ENCODE results near the gene ADGRG1.
"Not testable (repeated sequence)": the region's sequence is repeated elsewhere in the genome, so short reads cannot be mapped to it uniquely, and the experiment has no call there.

ADGRG1 gene

GRCh38 chr16:57628008-57628781, at the start of gene ADGRG1:
Gene ADGRG1, plus strand, starts transcription at chr16:57628630. Its CDS starts 21,658 bp downstream, at chr16:57650288.
- peak; percentile 26 to 64 for DNase-seq

DNA sequence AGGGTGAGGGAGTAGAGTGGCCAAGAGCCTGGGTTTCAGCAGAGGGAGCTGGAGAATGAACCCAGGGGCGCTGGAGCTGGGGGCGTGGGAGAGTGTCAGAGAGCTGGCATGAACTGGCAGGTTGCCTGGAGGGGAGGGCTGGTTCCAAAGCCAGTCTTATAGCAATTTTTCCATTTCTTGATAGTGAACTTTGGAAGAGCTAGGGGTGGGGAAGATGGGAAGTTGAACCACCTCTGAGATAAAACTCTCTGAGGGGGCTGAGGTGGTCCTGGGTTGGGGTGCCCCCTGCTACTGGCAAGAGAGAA, 49.1 kb upstream of the ADGRG1 start:
- no peak for DNase-seq

- no peak for DNase-seq
Observed at GRCh38 chr16:57585051-57585687, 43.3 kb upstream of the ADGRG1 start.

- no peak for DNase-seq
Observed at GRCh38 chr16:57588831-57589230, 39.6 kb upstream of the ADGRG1 start.

GRCh38 chr16:57589374-57589773, 39.1 kb upstream of the ADGRG1 start:
- no peak for DNase-seq

- DNase-seq = no peak
Observed at GRCh38 chr16:57590654-57591085, 37.8 kb upstream of the ADGRG1 start.

DNA sequence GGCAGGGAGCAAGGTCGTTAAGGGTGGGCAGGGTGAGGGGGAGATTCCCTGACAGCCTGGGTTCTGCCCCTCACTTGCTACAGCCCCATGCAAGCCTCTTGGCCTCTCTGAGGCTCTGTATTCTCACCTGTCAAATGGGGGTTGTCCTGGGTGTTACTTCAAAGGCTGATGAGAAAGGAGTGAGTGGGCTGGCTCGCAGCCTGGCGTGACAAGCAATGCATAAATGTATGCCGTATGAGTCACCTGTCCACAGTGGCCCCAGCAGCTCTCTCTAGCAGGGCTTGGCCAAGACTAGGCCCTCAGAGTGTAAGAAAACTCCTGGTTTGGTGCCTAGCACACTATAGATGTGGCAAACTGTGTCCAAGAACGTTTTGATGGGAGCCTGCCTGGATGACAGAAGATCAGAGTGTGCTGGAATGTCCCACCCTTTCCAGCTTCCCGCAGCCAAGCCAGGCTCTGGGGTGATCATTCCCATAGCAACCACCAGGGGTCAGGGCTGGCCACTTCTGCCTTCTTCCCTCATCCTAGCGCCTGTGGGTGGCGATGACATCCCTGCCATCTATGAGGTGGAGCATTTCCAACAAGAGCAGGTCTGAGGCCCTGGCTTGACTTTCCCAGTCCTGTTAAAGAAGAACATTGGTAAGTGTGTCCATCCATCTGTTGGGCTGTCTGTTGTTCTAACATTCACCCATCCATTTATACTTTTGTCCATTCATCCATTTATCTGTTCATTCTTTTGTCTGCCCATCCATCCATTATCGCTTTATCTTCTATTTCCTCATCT, 37.2 kb upstream of the ADGRG1 start:
- peak; percentile 45 to 51 for DNase-seq

DNA sequence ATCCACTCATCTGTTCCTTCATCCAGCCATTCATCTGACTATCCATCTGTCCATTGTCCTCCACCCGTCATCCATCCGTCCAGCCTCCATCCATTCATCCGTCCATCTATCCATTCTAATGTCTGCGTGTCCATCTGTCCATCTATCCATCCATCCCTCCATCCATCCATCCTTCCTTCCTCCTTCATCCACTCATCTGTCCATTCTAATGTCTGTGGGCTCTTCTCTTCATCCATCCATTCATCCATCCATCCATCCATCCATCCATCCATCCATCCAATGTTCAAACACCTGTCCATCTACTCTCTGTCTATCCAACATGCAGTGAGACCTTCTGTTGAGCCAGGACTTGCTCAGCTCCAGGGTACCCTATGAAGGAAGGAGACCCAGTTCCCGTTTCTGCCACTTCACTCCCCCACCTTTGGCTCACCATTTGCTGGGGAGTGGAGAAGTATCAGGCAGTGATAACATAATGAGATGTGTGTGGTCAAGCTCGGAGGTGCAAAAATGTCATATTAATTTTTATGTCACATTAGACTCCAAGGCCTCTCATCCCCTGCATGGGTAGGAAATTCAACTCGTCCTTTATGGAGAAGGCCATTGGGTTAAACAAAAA, 36.5 kb upstream of the ADGRG1 start:
- DNase-seq = no peak

DNA sequence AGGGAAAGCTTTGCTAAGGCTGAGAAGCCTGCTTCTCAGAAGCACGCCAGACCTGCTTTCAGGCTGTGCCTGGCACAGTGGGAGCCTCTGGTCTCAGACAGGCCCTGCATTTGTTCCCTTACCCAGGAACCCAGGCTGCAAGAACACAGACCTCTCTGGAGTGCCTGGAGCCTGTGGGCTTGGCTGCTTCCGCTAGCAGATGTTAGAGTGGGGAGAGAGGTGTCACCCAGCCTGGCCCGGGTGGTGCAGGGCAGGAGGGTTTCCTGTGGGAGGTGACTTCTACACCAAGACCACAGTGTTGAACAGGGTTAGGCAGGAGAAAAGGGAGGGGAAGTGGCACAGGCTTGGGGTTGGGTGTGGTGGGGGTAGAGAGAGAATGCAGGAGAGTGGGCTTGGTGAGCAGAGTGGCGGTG, 35.8 kb upstream of the ADGRG1 start:
- DNase-seq = no peak

DNA sequence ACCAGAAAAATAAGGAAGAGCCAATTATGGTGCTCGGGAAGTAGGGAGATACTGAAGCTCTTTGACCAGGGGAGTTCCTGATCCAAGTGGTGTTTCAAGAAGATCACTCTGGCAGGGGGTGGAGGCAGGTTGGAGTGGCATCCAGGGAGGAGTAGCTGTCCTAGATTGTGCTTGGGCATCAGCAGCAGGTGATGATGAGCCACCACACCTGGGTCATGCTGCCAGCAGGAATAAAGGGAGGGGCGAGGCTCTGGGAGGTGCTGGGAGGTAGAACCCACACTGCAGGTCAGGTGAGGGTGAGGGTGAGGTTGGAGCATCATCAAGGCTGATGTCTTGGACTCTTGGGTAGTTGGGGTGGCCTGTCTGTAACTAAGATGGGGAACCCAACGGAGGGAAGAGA, 35.4 kb upstream of the ADGRG1 start:
- DNase-seq = no peak

- DNase-seq = no peak
Observed at GRCh38 chr16:57593990-57594389, 34.4 kb upstream of the ADGRG1 start.

- DNase-seq = no peak
Observed at GRCh38 chr16:57594531-57595031, 33.8 kb upstream of the ADGRG1 start.

GRCh38 chr16:57596234-57596633, 32.2 kb upstream of the ADGRG1 start:
- not testable (repeated sequence) for DNase-seq

DNA sequence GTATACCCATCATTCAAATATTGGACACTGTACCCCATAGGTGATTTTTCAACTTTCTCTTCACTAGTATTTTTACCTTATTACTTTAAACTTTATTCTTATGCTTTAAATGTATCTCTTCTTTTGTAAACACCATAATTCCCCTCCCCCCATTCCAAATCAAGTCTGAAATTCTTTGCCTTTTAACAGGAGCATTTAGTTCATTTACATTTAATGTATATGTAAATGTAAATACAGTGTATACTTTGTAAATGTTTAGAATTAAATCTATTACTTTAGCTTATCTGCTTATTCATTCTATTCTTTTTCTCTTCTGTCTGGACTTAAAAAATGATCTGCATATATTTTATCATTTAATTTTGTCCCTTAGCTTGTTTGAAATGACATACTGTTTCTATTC, 30.0 kb upstream of the ADGRG1 start:
- no peak for DNase-seq

DNA sequence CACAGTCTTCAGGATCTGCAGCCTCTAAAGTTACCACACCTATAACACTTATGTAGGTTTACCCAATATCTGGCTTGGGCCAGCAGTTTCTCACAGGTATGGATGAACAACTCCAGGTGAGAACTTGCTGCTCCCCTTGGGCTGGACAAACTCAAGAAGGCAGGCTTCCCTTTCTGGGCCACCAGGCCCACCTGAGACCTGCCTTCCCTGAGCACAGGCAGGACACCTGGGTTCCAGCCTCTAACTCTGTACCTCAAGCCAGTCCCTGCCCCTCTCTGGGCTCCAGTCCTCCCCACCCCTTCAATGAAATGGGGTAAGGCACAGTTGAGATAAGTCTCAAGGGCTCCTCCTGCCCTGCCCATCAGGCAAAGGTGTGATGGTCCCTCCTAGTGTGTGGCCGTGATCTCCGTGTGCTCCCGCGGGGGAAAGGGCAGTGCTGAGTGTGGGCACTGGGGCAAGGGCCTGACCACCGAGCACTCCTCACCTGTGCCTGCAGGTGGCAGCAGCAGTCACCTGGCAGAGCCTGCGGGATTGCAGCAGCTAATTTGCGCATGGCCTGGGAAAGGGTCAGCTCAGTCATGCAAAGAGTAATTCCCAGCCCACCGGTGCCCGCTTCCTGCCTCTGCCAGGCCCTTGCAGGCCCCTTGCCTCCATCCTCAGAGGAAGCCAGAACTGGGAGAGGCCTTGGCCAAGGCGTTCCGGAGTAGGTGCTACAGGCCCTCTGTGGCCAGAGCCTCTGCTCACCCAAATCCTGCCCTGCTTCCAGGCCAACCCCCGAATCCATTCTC, 28.2 kb upstream of the ADGRG1 start:
- DNase-seq = peak; percentile 57 to 76

DNA sequence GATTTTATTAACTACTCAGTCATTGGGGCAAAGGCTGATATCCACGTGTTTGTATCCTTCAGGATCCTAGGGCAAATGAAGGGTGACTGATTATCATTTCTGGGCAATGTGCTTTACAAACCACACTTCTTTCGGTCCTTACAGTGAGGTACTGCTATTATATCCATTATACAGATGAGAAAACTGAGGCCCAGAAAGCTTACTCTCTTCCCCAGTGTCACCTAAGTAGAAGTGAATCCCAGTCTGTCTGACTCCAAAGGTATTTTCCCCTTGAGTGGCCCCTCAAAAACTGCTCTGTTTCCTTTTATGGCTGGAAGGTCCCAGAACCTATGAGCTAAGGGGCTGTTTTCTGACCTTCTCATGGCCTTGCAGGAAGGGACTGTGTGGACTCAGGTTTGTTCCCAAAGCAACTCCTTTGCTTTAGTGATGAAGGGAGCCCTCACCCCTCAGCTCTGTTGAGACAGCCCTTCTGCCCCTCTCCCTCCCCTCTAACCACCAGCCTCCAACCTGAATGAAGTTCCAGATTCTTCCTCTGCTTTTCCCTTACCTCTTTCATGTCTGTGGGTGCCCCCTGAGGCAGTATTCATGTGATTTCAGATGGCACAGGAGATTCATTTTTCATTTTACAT, 27.4 kb upstream of the ADGRG1 start:
- no peak for DNase-seq

GRCh38 chr16:57601801-57602478, 26.5 kb upstream of the ADGRG1 start:
- peak; percentile 75 to 79 for DNase-seq

DNA sequence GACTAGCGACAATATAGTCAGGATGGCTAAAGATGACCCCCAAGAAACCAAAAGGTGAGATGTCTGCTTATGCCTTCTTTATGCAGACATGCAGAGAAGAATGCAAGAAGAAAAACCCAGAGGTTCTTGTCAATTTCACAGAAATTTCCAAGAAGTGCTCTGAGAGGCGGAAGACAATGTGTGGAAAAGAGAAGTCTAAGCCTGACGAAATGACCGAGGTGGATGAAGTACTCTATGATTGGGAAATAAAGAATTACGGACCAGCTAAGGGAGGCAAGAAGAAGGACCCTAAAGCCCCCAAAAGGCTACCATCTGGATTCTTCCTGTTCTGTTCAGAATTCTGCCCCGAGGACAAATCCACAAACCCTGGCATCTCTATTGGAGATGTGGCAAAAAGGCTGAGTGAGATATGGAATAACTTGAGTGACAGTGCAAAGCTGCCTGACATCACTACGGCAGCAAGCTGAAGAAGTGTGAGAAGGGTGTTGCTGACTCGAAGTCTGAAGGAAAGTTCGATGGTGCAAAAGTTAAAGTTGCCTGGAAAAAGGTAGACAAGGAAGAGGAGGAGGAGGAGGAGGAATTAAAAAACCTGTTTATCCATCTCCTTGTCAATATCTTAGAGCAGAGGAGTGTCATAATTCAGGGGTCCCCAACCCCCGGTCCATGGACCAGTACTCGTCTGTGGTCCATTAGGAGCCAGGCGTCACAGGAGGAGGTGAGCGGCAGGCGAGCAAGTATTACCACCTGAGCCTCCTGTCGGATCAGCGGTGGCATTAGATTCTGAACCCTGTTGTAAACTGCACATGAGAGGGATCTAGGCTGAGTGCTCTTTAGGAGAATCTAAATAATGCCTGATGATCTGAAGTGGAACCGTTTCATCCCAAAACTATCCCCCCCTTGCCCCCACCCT, 25.1 kb upstream of the ADGRG1 start:
- DNase-seq = no peak

DNA sequence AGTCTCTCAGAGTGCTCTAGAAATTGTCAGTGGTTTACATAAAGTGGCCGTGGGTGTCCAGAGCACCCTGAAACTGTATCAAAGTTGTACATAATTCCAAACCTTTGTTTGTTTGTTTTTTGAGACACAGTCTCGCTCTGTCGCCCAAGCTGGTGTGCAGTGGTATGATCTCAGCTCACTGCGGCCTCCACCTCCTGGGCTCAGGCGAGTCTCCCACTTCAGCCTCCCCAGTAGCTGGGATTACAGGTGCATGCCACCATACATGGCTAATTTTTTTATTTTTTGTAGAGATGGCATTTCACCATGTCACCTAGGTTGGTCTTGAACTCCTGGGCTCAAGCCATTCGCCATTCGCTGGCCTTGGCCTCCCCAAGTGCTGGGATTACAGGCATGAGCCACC, 24.3 kb upstream of the ADGRG1 start:
- no peak for DNase-seq
